Activated effector memory CD4-positive, alpha-beta T cell treated with anti-CD3 and anti-CD28 coated beads, Interleukin-2, amount 50 U/mL, for 16 hours (primary cell): Measurements from ENCODE around the gene FGD3.
A peak's percentile ranks its signal among the peaks of the same experiment; 100 is the strongest.
"Not testable (repeated sequence)": the region's sequence is repeated elsewhere in the genome, so short reads cannot be mapped to it uniquely, and the experiment has no call there.

ENCODE experiments used
- DNase-seq: peaks from one replicate; pipeline ENCODE4 v3.0.0-alpha.2; 2020

Gene FGD3

DNA sequence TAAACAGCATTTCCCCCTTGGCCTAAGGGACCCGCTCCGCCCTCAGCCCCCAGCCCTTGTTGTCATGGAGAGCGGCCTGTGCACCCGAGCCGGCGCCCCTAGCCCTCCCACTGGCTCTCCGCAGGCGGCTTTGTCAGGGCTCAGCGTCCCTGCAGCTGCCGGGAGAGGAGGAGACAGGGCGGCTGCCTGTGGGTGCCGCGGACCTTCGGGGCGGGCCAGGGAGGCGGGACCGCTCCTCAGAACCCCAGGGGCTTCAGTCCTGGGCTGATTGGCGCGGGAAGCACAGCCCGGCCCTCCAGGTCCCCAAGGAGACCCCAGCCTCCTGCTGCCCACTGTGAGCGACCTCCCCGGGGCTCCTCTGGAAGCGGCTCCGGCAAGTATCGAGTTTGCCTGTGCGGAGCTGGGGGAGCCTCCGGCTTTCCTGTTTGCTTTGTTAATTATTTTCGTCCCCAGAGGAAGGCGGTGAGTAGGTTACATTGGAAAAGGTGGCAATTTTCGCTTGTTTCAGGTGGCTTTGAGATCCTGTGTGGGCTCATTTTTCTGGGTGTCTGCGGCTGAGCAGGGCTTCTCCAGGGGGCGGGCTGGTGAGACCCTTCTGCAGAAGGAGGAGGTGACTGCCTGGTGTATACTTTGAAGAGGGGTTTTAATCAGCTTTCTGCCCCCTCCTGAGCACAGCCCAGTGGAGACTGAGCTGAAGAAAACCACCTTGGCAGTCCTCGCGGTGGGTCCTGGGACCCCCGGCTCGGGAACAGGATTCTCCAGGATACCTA, at the start of gene FGD3:
TSS of gene FGD3 (plus strand) at position 256 of the 770 bp plus-strand sequence. CDS start 28,734 bp downstream, outside the sequence.
- peak; percentile 81 for DNase-seq

DNA sequence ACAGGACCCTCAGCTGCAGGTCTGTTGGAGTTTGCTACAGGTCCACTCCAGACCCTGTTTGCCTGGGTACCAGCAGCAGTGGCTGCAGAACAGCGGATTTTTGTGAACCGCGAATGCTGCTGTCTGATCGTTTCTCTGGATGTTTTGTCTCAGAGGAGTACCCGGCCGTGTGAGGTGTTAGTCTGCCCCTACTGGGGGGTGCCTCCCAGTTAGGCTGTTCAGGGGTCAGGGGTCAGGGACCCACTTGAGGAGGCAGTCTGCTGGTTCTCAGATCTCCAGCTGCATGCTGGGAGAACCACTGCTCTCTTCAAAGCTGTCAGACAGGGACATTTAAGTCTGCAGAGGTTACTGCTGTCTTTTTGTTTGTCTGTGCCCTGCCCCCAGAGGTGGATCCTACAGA, 42.2 kb upstream of the FGD3 start:
- DNase-seq = not testable (repeated sequence)

DNA sequence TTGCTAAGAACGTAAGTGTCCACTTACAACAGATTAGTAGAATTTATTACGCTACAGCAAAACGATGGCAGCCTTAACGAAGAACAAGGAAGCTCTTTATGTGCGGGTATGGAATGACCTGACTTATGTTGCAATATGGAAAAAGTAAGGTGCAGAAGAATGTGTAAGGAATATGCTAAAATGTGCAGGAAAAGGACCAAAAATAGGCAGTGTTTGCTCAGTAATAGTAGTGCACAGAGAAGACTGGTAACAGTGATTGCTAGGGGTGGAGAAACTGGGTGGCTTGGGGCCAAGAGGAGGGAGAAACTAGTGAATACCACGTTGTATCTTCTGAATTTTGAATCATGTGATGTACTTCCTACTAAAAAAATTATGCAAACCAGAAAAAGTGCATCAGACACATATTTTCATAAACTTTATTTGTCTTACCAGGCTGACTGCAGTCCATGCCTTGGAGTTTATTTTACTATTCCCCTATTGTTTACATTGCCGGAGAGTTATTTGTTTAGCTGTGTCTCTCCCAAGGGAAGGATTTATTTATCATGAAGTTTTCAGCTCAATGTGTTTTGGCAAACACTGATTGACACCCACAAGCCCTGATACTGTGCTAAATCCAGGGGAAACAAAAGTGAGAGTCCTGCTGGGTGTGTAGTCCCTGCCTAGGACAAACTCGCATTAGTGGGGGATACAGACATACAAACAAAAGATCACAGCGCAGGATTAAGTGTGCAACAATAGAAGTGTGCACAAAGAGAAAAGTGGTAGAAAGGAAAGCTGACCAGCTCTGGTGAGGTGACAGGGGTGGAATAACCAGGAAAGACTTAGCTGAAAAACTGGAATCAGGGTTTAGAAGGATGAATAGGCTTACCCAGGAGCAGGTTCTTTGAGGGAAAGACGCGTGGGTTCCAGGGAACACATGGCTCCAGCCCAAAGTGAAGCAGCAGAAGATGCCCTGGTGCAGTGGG, 35.5 kb upstream of the FGD3 start:
- no peak for DNase-seq

DNA sequence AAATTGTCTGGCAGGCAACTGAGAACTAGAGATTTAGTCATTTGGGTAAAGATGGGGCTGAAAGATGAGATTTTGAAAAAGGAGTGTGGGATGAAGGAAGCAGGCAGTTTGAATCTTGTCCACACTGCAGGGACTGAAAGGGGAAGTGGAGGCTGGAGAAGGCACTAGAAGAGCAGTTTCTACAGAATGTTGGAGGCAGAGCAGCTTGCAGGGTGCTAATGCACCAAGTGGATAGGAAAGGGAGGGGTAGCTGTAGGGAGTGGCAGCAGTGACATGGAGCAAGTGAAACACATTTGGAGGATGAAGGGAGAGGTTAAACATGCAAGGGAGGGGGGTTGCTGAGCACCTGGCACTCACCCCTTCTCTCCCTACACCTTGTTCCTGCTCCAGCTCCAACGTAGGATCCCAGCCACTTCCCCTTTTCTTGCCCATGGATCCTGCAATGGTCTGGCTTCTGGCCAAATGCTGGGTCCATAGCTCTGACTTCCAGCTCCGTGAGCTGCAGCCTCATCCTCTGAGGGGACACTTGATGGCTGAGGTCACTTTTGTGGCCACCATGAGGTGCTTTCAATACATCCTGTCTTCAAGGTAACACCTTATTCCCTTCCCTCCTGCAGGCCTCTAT, 30.0 kb upstream of the FGD3 start:
- no peak for DNase-seq

DNA sequence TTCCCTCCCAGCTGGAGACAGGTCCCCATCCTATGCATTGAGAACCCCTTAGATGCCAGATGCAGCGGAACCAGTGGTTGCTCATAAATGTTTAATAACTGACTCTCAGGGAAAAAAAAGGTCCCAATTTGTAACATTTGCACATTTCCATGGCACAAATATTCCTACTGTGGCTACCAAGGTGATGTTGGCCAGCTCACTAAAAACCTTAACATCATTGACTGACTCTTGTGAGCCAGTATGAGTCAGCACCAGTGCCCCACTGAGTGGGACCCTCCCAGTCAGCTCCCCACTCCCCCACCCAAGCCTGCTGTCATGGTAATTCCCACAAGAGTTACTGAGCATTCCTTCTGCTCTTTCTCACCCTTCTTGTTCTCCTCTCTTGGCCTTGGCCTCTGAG, 26.9 kb upstream of the FGD3 start:
- DNase-seq = no peak

DNA sequence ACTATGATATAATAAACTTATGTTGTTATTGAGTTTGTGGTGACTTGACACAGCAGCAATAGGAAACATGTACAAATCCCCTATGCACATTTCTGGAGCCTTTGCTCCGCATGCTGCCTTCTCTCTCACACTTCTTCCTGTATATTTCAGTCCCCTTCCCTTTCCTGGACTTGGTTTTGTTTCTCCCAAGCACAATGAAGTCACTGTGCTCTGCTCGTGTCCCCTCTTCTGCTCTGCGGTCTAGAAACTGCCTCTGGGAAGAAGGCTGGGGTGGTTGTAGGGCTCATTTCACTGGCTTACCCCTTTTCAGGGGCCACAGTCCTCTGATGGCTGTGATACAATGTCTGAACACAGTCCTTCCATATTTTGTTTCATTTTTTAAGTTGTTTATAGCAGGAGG, 15.7 kb upstream of the FGD3 start:
- no peak for DNase-seq

DNA sequence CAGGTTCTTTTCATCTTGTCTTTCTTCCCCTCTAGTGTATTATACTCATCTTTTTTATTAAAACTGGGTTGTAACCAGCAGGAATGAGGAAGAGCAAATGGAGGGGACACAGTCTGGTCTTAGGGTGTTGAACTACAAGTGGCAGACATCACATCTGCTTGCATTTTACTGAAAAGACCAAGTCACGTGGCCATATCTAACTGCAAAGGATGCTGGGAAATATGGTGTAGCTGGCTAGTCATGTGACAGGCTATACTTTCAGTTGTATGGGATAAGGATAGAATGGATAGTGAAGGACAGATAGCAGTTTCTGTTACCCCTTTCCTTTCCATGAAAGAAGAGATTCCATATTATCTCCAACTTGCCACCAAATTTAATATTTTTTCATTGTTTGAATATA, 13.0 kb upstream of the FGD3 start:
- DNase-seq = no peak

DNA sequence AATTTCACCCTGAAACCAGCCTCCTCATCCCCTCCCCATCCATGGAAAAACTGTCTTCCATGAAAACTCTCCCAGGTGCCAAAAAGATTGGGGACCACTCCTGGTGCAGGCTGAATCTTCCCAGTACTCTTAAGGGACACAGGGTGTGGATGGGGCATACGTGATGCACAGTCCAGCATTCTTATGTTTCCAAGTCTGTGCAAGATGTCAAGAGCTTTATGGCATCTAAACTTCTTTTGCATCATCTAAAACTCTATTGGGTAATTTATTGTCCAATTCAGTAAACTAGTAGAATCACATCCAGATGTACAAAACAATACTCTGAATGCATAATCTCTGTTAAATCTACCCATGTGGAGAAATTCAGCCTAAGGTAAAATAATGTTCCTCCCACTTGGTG, 9.3 kb upstream of the FGD3 start:
- DNase-seq = no peak

- DNase-seq = no peak
These were observed 5.5 kb upstream of the FGD3 start for GRCh38 chr9:92941861-92942260.

GRCh38 chr9:92942688-92943616, 4.4 kb upstream of the FGD3 start:
- no peak for DNase-seq

GRCh38 chr9:92944921-92945320, 2.4 kb upstream of the FGD3 start:
- DNase-seq = no peak

DNA sequence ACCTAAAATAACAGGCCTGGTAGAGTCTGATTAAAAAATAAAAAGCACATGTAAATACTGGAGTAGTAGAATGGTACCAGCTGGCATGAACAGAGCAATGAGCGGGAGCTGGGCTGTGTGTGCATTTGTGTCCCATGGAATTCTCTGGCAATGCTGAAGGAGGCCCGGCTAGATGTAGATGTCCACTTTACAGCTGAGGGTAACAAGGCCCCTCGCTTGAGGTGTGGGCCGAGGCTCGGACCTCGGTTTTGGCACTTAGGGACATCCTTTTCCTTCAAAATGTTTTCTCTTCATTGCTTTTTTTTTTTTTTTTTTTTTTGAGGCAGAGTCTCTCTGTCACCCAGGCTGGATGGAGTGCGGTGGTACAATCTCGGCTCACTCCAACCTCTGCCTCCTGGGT, 1.5 kb upstream of the FGD3 start:
- no peak for DNase-seq

- DNase-seq = no peak
These were observed 763 bp downstream of the FGD3 start for GRCh38 chr9:92948038-92948534.

GRCh38 chr9:92948632-92949031, 1.3 kb downstream of the FGD3 start:
- DNase-seq = no peak

DNA sequence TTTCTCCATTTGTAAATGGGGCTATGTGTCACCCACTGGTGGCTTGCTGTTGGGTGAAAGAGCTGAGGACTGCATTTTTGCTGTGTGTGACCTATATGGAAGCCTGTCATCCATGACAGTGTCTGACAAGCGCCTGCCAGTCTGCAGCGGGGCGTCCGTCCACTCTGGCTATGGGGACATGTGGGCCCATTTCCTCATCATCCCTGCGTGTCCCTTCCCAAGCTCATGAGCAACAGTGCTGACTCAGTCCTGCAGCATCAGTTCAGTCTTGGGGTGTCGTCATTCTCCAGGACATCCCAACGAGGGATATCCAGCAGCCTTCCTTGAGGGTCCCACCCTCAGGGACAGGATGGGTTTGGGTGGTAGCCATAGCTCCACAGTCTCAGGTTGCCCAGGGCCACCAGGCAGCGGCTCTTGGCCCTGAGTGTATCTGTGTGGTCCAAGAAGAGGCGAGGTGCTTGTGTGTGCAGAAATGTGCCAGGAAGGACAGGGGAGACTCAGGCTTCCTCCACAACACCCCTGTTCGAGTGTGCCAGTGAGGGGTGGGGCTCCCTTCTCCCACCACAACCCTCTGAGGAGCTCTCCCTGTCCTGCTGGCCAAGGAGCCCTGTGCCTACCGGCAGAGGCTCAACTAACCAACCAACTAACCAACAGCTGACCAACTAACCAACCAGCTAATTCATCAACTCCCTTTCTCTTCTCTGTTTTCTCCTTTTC, 2.1 kb downstream of the FGD3 start:
- no peak for DNase-seq

DNA sequence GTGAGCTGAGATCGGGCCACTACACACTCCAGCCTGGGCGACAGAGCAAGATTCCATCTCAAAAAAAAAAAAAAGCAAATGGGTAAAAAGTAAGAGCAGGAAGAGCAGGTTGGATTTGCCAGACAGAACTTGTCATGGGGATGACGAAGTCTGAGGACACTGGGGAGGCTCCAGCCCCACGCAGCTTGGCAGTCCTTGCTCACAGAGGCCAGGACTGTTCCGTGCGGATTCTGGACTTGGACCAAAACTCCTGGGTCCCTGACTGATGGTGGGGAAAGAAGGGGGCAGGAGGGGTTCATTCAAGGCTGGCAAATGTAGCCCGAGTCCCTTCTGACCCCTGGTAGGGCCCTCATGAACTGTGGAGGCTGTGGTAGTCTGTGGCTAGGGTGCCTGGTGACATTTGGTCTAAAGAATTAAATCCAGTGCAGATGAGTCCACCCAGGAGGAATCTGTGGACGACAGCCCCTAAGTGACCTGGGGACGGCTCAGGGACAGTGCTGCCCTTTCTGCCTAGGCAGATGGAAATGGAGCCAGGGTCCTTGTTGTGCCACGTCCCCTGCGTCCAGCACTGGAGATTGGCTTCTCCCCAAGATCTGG, 3.1 kb downstream of the FGD3 start:
- no peak for DNase-seq

GRCh38 chr9:92952906-92953610, 5.7 kb downstream of the FGD3 start:
- DNase-seq = no peak

DNA sequence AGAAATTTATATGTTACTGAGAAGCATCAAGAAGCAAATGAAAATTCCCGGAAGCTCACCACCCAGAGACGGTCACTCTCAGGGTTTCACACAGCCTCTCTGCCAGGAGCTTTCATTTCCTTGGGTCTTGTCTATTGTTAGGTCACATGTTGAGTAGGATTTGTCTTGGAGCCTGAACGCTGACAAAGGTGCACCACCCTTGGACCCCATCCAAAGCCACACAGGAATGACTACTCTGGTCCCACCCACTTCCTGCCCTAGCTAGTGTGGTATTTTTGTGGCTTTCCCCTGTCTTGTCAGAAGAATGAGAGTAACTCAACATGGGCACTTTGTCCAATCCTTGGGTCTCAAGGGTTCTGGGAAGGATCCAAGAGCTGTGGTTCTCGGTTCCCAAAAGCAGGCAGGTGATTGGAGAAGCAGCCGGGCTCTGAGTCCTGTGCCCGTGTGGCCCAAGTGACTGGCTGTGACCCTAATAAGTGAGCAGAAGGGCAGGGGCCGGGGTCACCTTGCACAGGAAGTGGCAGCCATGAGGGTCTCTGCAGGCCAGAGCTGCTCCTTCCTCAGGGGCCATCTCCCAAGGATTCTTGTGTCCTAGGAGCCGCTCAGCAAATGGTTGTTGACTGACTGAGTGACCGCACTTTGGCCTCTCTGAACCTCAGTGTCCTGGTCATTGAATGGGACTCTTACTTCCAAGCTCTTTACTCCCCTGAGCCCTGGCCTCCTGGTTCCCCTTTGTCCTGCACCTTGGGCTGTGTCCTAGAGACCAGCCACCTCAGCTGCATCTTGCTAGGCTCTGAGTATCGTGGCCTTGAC, 6.9 kb downstream of the FGD3 start:
- peak; percentile 91 for DNase-seq

- no peak for DNase-seq
These were observed 7.6 kb downstream of the FGD3 start for GRCh38 chr9:92954886-92955285.
